OCI-M2 (cell line): ENCODE measurements around the gene GATB.
"Not testable (repeated sequence)": the region's sequence is repeated elsewhere in the genome, so short reads cannot be mapped to it uniquely, and the experiment has no call there.

ENCODE experiments used
- DNase-seq: peaks from one replicate; lab custom pipeline; 2025; ENCODE audit not compliant: unreplicated experiment; lab: John Stamatoyannopoulos, UW

The GATB gene

GRCh38 chr4:151736852-151737251, 24.0 kb downstream of the GATB start:
- DNase-seq: not testable (repeated sequence)

GRCh38 chr4:151736361-151736760, 24.4 kb downstream of the GATB start:
- no peak for DNase-seq

- DNase-seq: not testable (repeated sequence)
Observed at GRCh38 chr4:151731670-151732069, 29.1 kb downstream of the GATB start.

- no peak for DNase-seq
Observed at GRCh38 chr4:151729731-151730559, 30.9 kb downstream of the GATB start.

- no peak for DNase-seq
Observed at GRCh38 chr4:151728679-151729078, 32.1 kb downstream of the GATB start.

GRCh38 chr4:151728006-151728405, 32.8 kb downstream of the GATB start:
- DNase-seq: no peak

- no peak for DNase-seq
Observed at GRCh38 chr4:151727365-151727764, 33.4 kb downstream of the GATB start.

GRCh38 chr4:151725087-151725486, 35.7 kb downstream of the GATB start:
- no peak for DNase-seq

- DNase-seq: no peak
Observed at GRCh38 chr4:151721916-151722315, 38.9 kb downstream of the GATB start.

- DNase-seq: no peak
Observed at GRCh38 chr4:151721466-151721865, 39.3 kb downstream of the GATB start.

GRCh38 chr4:151719956-151720334, 40.9 kb downstream of the GATB start:
- no peak for DNase-seq

GRCh38 chr4:151718984-151719955, 41.5 kb downstream of the GATB start:
- no peak for DNase-seq

- DNase-seq: no peak
Observed at GRCh38 chr4:151717909-151718628, 42.7 kb downstream of the GATB start.

GRCh38 chr4:151717314-151717713, 43.5 kb downstream of the GATB start:
- DNase-seq: no peak

GRCh38 chr4:151716324-151716723, 44.5 kb downstream of the GATB start:
- DNase-seq: no peak

- DNase-seq: no peak
Observed at GRCh38 chr4:151715881-151716280, 44.9 kb downstream of the GATB start.

- no peak for DNase-seq
Observed at GRCh38 chr4:151712777-151713176, 48.0 kb downstream of the GATB start.

- no peak for DNase-seq
Observed at GRCh38 chr4:151711646-151712045, 49.2 kb downstream of the GATB start.

GRCh38 chr4:151709587-151709986, 51.2 kb downstream of the GATB start:
- no peak for DNase-seq

GRCh38 chr4:151709071-151709470, 51.7 kb downstream of the GATB start:
- DNase-seq: no peak

- no peak for DNase-seq
Observed at GRCh38 chr4:151708100-151708499, 52.7 kb downstream of the GATB start.
